ENCODE data around the gene EVL.

The EVL gene

GRCh38 chr14:100051103-100051502 lies 14.1 kb upstream of the EVL start:
- H3K4me2 ChIP-seq (ENCODE audit: low read length) = no peak overlapping the region
- H3K27ac ChIP-seq (ENCODE audit: low read length) = no peak overlapping the region
- no peaks in the 10 kb centered on the region for H3K9me3 ChIP-seq (ENCODE audit: insufficient read depth, low read length)
- H3K27me3 ChIP-seq (ENCODE audit: low read depth, low read length) = no peaks in the 10 kb centered on the region
- H3K79me2 ChIP-seq (ENCODE audit: low read length) = no peaks in the 10 kb centered on the region
- H3K9ac ChIP-seq (ENCODE audit: low read length) = no peak overlapping the region
- no peaks in the 10 kb centered on the region for H3K36me3 ChIP-seq (replicated peaks; ENCODE audit: low read depth, low read length)
- no peak overlapping the region for H2AFZ ChIP-seq (ENCODE audit: low read depth, low read length)
- no peaks in the 10 kb centered on the region for H4K20me1 ChIP-seq (ENCODE audit: insufficient read depth, low read length)
- TF ChIP-seq CTCF (IDR thresholded peaks at IDR 0.05; ENCODE audit: low read depth, low read length) (no peak), EZH2phosphoT487 (IDR thresholded peaks at IDR 0.05; ENCODE audit: low read depth) (no peak)
- no peaks in the 10 kb centered on the region for H3K4me1 ChIP-seq (ENCODE audit: low read length)
- H3K4me3 ChIP-seq (ENCODE audit: low read length) = no peak overlapping the region

- no peaks in the 10 kb centered on the region for H3K27me3 ChIP-seq (ENCODE audit: low read depth, low read length)
- no peaks in the 10 kb centered on the region for H3K9me3 ChIP-seq (ENCODE audit: insufficient read depth, low read length)
- no peaks in the 10 kb centered on the region for H3K4me1 ChIP-seq (ENCODE audit: low read length)
- H3K4me2 ChIP-seq (ENCODE audit: low read length) = no peak overlapping the region
- no peaks in the 10 kb centered on the region for H4K20me1 ChIP-seq (ENCODE audit: insufficient read depth, low read length)
- H2AFZ ChIP-seq (ENCODE audit: low read depth, low read length) = no peak overlapping the region
- no peak overlapping the region for H3K4me3 ChIP-seq (ENCODE audit: low read length)
- H3K79me2 ChIP-seq (ENCODE audit: low read length) = no peaks in the 10 kb centered on the region
- H3K36me3 ChIP-seq (replicated peaks; ENCODE audit: low read depth, low read length) = no peaks in the 10 kb centered on the region
- no peak overlapping the region for H3K27ac ChIP-seq (ENCODE audit: low read length)
- no peak overlapping the region for H3K9ac ChIP-seq (ENCODE audit: low read length)
- TF ChIP-seq CTCF (IDR thresholded peaks at IDR 0.05; ENCODE audit: low read depth, low read length) (no peak), EZH2phosphoT487 (IDR thresholded peaks at IDR 0.05; ENCODE audit: low read depth) (no peak)
These were observed 13.7 kb upstream of the EVL start for GRCh38 chr14:100051543-100051942.

GRCh38 chr14:100052819-100053218 lies 12.4 kb upstream of the EVL start:
- no peaks in the 10 kb centered on the region for H3K27me3 ChIP-seq (ENCODE audit: low read depth, low read length)
- H3K4me1 ChIP-seq (ENCODE audit: low read length) = no peaks in the 10 kb centered on the region
- H3K79me2 ChIP-seq (ENCODE audit: low read length) = no peaks in the 10 kb centered on the region
- H4K20me1 ChIP-seq (ENCODE audit: insufficient read depth, low read length) = no peaks in the 10 kb centered on the region
- no peak overlapping the region for H3K4me3 ChIP-seq (ENCODE audit: low read length)
- no peak overlapping the region for H3K27ac ChIP-seq (ENCODE audit: low read length)
- no peaks in the 10 kb centered on the region for H3K36me3 ChIP-seq (replicated peaks; ENCODE audit: low read depth, low read length)
- H3K4me2 ChIP-seq (ENCODE audit: low read length) = no peak overlapping the region
- TF ChIP-seq CTCF (IDR thresholded peaks at IDR 0.05; ENCODE audit: low read depth, low read length) (no peak), EZH2phosphoT487 (IDR thresholded peaks at IDR 0.05; ENCODE audit: low read depth) (no peak)
- H3K9ac ChIP-seq (ENCODE audit: low read length) = no peak overlapping the region
- no peak overlapping the region for H2AFZ ChIP-seq (ENCODE audit: low read depth, low read length)
- H3K9me3 ChIP-seq (ENCODE audit: insufficient read depth, low read length) = no peaks in the 10 kb centered on the region

- H3K9me3 ChIP-seq (ENCODE audit: insufficient read depth, low read length) = no peaks in the 10 kb centered on the region
- H3K36me3 ChIP-seq (replicated peaks; ENCODE audit: low read depth, low read length) = no peaks in the 10 kb centered on the region
- no peaks in the 10 kb centered on the region for H3K27me3 ChIP-seq (ENCODE audit: low read depth, low read length)
- H3K9ac ChIP-seq (ENCODE audit: low read length) = no peak overlapping the region
- H2AFZ ChIP-seq (ENCODE audit: low read depth, low read length) = no peak overlapping the region
- no peaks in the 10 kb centered on the region for H3K79me2 ChIP-seq (ENCODE audit: low read length)
- H3K4me2 ChIP-seq (ENCODE audit: low read length) = no peak overlapping the region
- no peak overlapping the region for H3K4me3 ChIP-seq (ENCODE audit: low read length)
- TF ChIP-seq EZH2phosphoT487 (IDR thresholded peaks at IDR 0.05; ENCODE audit: low read depth) (no peak), CTCF (IDR thresholded peaks at IDR 0.05; ENCODE audit: low read depth, low read length) (no peak)
- H3K27ac ChIP-seq (ENCODE audit: low read length) = no peak overlapping the region
- H4K20me1 ChIP-seq (ENCODE audit: insufficient read depth, low read length) = no peaks in the 10 kb centered on the region
- H3K4me1 ChIP-seq (ENCODE audit: low read length) = no peaks in the 10 kb centered on the region
These were observed 10.7 kb upstream of the EVL start for GRCh38 chr14:100054316-100055075.
